ENCODE data around the gene HMGA1.
"Not testable (repeated sequence)": the region's sequence is repeated elsewhere in the genome, so short reads cannot be mapped to it uniquely, and the experiment has no call there.

Gene HMGA1

DNA sequence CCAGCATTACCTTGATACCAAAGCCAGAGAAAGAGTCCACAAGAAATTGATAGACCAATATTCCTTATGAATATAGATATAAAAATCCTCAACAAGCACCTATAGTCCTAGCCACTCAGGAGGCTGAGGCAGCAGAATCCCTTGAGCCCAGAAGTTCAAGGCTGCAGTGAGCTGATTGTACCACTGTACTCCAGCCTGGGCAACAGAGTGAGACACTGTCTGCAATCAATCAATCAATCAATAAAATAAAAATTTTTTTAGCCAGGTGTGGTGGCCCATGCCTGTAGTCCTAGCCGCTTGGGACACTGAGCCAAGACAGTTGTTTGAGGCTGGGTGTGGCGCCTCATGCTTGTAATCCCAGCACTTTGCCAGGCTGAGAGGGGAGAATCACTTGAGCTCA lies 31.1 kb downstream of the HMGA1 start:
- H3K4me3 ChIP-seq (ENCODE audit: low read length) = no peak overlapping the region
- no peak for DNase-seq (ENCODE audit: low read depth, low spot score)
- H3K27ac ChIP-seq (ENCODE audit: low read length) = no peak overlapping the region
- no CpG with 5 or more reads among the region's 2 CpGs for WGBS (ENCODE audit: insufficient coverage, insufficient read length)
- no peaks in the 10 kb centered on the region for H3K9me3 ChIP-seq (ENCODE audit: control insufficient read depth, insufficient read depth, low read length)
- H3K36me3 ChIP-seq (ENCODE audit: control insufficient read depth, insufficient read depth, low read length) = no peaks in the 10 kb centered on the region
- no peaks in the 10 kb centered on the region for H3K4me1 ChIP-seq (ENCODE audit: control insufficient read depth, insufficient read depth, low read length)
- no peaks in the 10 kb centered on the region for H3K27me3 ChIP-seq (ENCODE audit: control insufficient read depth, insufficient read depth, low read length)

DNA sequence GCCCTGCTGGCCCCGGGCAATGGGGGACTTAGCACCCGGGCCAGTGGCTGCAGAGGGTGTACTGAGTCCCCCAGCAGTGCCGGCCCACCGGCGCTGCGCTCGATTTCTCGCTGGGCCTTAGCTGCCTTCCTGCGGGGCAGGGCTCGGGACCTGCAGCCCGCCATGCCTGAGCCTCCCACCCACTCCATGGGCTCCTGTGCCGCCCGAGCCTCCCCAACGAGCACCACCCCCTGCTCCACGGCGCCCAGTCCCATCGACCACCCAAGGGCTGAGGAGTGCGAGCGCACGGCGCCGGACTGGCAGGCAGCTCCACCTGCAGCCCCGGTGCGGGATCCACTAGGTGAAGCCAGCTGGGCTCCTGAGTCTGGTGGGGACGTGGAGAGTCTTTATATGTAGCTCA lies 32.5 kb downstream of the HMGA1 start:
- not testable (repeated sequence) for H3K4me1 ChIP-seq (ENCODE audit: control insufficient read depth, insufficient read depth, low read length); H3K4me3 ChIP-seq (ENCODE audit: low read length); H3K9me3 ChIP-seq (ENCODE audit: control insufficient read depth, insufficient read depth, low read length); H3K27ac ChIP-seq (ENCODE audit: low read length); DNase-seq (ENCODE audit: low read depth, low spot score); H3K27me3 ChIP-seq (ENCODE audit: control insufficient read depth, insufficient read depth, low read length); H3K36me3 ChIP-seq (ENCODE audit: control insufficient read depth, insufficient read depth, low read length)
- WGBS (ENCODE audit: insufficient coverage, insufficient read length) = no CpG with 5 or more reads among the region's 25 CpGs

DNA sequence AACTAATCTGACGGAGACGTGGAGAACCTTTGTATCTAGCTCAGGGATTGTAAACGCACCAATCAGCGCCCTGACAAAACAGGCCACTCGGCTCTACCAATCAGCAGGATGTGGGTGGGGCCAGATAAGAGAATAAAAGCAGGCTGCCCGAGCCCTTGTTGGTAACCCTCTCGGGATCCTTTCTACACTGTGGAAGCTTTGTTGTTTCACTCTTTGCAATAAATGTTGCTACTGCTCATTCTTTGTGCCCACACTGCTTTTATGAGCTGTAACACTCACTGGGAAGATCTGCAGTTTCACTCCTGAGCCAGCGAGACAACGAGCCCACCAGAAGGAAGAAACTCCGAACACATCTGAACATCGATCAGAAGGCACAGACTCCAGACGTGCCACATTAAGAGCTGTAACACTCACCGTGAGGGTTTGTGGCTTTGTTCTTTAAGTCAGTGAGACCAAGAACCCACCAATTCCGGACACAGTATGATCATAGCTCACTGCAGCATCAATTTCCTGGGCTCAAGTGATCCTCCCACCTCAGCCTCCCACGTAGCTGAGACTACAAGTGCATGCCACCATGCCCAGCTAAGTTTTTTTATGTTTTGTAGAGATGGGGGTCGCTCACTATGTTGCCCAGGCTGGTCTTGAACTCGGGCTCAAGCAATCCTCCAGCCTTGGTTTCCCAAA lies 33.1 kb downstream of the HMGA1 start:
- not testable (repeated sequence) for DNase-seq (ENCODE audit: low read depth, low spot score); H3K9me3 ChIP-seq (ENCODE audit: control insufficient read depth, insufficient read depth, low read length); H3K36me3 ChIP-seq (ENCODE audit: control insufficient read depth, insufficient read depth, low read length); H3K27me3 ChIP-seq (ENCODE audit: control insufficient read depth, insufficient read depth, low read length); H3K4me1 ChIP-seq (ENCODE audit: control insufficient read depth, insufficient read depth, low read length); H3K4me3 ChIP-seq (ENCODE audit: low read length); H3K27ac ChIP-seq (ENCODE audit: low read length)
- no CpG with 5 or more reads among the region's 17 CpGs for WGBS (ENCODE audit: insufficient coverage, insufficient read length)

DNA sequence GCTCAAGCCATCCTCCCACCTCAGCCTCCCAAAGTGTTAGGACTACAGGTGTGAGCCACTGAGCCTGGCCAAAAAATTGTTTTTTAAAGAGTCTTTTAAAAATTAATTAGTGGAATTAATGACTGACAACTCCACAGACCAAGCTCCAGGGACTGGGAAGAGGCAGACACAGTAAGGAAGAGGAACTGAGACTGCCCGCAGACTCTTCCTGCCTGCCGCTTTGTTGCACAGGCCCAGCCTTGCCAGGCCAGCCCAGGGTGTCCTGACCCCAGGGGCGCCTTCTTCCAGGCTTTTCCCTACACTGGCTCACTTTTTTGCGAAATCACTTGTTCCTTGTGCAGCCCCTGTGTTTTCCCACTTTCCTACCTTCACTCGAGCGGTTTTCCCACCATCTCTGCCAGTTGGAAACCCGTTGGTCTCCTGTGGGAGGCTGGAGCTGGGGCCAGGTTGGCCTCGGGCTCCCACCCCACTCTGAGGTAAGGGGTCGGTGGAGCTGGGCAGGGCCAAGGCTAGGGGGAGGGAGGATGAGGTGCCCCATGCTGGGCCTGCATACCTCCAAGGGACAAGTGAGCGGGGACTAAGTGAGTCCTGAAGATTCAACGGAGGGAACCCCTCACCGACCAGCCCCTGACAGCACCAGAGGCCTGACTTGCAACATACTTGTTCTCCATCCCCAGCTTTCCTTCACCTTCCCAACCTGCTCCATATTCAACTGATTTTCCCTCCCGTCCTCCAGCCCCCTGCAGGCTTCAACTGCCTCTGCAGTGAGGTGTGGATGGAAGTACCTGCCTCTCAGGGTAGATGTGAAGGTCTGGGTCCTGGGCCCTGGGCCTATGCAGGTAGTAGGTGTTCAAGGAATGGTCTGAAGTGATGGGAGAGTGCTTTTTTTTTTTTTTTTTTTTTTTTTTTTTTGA lies 35.6 kb downstream of the HMGA1 start:
- no peak for DNase-seq (ENCODE audit: low read depth, low spot score)
- no peaks in the 10 kb centered on the region for H3K27me3 ChIP-seq (ENCODE audit: control insufficient read depth, insufficient read depth, low read length)
- no peak overlapping the region for H3K4me3 ChIP-seq (ENCODE audit: low read length)
- WGBS (ENCODE audit: insufficient coverage, insufficient read length) = no CpG with 5 or more reads among the region's 13 CpGs
- no peaks in the 10 kb centered on the region for H3K9me3 ChIP-seq (ENCODE audit: control insufficient read depth, insufficient read depth, low read length)
- no peaks in the 10 kb centered on the region for H3K4me1 ChIP-seq (ENCODE audit: control insufficient read depth, insufficient read depth, low read length)
- no peaks in the 10 kb centered on the region for H3K36me3 ChIP-seq (ENCODE audit: control insufficient read depth, insufficient read depth, low read length)
- H3K27ac ChIP-seq (ENCODE audit: low read length) = no peak overlapping the region

DNA sequence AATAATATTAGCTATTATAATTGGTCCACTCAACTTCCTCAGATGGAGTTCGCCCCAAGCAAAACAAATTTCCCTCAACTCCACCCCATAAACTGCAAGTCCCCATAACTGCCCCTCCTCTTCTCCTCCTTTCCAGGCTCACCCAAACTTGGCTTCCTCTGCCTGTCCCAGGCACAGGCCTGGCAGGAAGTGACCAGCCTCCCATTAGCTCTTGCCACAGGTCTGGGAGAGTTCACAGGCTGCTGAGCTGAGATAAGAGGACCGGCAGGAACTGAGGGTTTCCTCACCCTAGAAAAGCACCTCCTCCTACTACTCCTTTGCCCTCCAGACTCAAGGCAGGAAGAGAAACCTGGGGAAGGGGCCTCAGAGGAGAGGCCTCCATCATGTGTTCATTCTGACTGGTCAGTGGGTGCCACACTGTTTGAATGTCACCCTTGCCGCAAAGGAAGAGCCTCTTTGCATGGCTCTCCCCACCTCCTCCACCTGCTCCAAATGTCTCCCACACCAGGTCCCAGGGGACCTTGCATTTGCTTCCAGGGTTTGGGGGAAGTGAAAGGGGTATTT lies 36.7 kb downstream of the HMGA1 start:
- H3K9me3 ChIP-seq (ENCODE audit: control insufficient read depth, insufficient read depth, low read length) = no peaks in the 10 kb centered on the region
- H3K4me1 ChIP-seq (ENCODE audit: control insufficient read depth, insufficient read depth, low read length) = no peaks in the 10 kb centered on the region
- H3K27me3 ChIP-seq (ENCODE audit: control insufficient read depth, insufficient read depth, low read length) = no peaks in the 10 kb centered on the region
- DNase-seq (ENCODE audit: low read depth, low spot score) = no peak
- no CpG with 5 or more reads among the region's 3 CpGs for WGBS (ENCODE audit: insufficient coverage, insufficient read length)
- H3K27ac ChIP-seq (ENCODE audit: low read length) = no peak overlapping the region
- no peak overlapping the region for H3K4me3 ChIP-seq (ENCODE audit: low read length)
- H3K36me3 ChIP-seq (ENCODE audit: control insufficient read depth, insufficient read depth, low read length) = no peaks in the 10 kb centered on the region

DNA sequence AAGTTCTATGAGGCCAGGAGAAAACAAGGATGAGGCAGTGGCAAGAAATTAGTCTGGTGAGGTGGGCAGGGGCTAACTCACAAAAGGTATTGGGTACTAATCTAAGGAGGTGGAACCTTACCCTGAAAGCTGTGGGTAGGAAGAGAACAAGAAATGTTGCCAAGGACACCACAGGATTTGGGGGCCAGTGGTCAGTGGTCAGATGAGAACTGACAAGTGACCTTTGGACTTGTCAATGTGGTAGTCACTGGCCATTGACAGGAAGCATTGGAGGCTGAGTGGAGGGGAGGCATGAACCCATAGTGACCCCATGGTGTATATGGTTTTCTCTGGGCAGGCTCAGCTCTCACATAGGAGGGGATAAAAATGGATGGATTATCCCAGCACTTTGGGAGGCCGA lies 37.5 kb downstream of the HMGA1 start:
- WGBS (ENCODE audit: insufficient coverage, insufficient read length) = no CpG with 5 or more reads among the region's 1 CpG
- H3K4me1 ChIP-seq (ENCODE audit: control insufficient read depth, insufficient read depth, low read length) = no peaks in the 10 kb centered on the region
- no peak overlapping the region for H3K4me3 ChIP-seq (ENCODE audit: low read length)
- H3K9me3 ChIP-seq (ENCODE audit: control insufficient read depth, insufficient read depth, low read length) = no peaks in the 10 kb centered on the region
- H3K27ac ChIP-seq (ENCODE audit: low read length) = no peak overlapping the region
- H3K36me3 ChIP-seq (ENCODE audit: control insufficient read depth, insufficient read depth, low read length) = no peaks in the 10 kb centered on the region
- no peaks in the 10 kb centered on the region for H3K27me3 ChIP-seq (ENCODE audit: control insufficient read depth, insufficient read depth, low read length)
- DNase-seq (ENCODE audit: low read depth, low spot score) = no peak

DNA sequence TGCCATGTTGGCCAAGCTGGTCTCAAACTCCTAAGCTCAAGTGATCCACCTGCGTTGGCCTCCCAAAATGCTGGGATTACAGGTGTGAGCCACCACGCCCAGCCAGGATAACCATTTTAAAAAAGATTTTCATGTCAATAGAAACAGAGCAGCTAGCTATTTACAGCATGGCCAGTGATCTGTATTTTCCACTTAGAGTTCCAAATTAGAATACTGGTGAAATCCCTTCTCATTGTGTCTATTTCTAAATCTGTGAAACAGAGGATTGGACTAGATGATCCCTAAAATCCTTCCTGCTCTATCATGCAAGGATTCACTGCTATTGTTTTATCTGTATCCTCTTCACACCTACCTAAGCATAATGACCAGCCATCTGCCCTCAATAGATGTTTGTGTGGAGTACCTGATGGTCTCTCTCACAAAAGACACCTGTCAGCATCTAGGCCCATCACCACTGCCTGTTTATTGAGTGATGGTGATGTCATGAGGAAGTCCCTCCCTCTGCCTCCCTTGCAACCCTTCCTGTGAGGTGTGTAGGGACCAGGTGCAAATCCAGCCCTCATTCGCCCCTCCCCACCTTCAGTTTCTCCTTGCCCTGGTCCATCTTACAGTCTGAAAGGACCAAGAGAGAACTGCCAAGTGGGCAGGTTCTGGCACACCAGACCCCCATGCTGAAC lies 38.6 kb downstream of the HMGA1 start:
- no CpG with 5 or more reads among the region's 3 CpGs for WGBS (ENCODE audit: insufficient coverage, insufficient read length)
- DNase-seq (ENCODE audit: low read depth, low spot score) = no peak
- no peaks in the 10 kb centered on the region for H3K9me3 ChIP-seq (ENCODE audit: control insufficient read depth, insufficient read depth, low read length)
- no peaks in the 10 kb centered on the region for H3K27me3 ChIP-seq (ENCODE audit: control insufficient read depth, insufficient read depth, low read length)
- H3K27ac ChIP-seq (ENCODE audit: low read length) = no peak overlapping the region
- no peak overlapping the region for H3K4me3 ChIP-seq (ENCODE audit: low read length)
- H3K4me1 ChIP-seq (ENCODE audit: control insufficient read depth, insufficient read depth, low read length) = no peaks in the 10 kb centered on the region
- no peaks in the 10 kb centered on the region for H3K36me3 ChIP-seq (ENCODE audit: control insufficient read depth, insufficient read depth, low read length)

DNA sequence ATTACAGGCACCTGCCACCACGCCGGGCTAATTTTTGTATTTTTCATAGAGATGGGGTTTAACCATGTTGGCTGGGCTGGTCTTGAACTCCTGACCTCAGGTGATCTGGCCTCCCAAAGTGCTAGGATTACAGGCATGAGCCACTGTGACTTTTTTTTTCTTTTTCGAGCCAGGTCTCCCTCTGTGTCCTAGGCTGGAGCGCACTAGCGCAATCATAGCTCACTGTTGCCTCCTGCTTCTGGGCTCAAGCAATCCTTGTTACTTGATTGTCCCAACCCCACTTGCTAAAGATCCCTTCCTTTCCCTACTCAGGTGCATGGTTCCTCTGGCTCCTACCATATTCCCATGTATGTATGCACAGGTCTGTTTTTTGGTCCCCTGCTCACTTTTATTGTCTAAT lies 39.5 kb downstream of the HMGA1 start:
- no peaks in the 10 kb centered on the region for H3K36me3 ChIP-seq (ENCODE audit: control insufficient read depth, insufficient read depth, low read length)
- H3K4me3 ChIP-seq (ENCODE audit: low read length) = no peak overlapping the region
- no peaks in the 10 kb centered on the region for H3K4me1 ChIP-seq (ENCODE audit: control insufficient read depth, insufficient read depth, low read length)
- WGBS (ENCODE audit: insufficient coverage, insufficient read length) = no CpG with 5 or more reads among the region's 5 CpGs
- no peak overlapping the region for H3K27ac ChIP-seq (ENCODE audit: low read length)
- no peaks in the 10 kb centered on the region for H3K9me3 ChIP-seq (ENCODE audit: control insufficient read depth, insufficient read depth, low read length)
- no peaks in the 10 kb centered on the region for H3K27me3 ChIP-seq (ENCODE audit: control insufficient read depth, insufficient read depth, low read length)
- no peak for DNase-seq (ENCODE audit: low read depth, low spot score)

DNA sequence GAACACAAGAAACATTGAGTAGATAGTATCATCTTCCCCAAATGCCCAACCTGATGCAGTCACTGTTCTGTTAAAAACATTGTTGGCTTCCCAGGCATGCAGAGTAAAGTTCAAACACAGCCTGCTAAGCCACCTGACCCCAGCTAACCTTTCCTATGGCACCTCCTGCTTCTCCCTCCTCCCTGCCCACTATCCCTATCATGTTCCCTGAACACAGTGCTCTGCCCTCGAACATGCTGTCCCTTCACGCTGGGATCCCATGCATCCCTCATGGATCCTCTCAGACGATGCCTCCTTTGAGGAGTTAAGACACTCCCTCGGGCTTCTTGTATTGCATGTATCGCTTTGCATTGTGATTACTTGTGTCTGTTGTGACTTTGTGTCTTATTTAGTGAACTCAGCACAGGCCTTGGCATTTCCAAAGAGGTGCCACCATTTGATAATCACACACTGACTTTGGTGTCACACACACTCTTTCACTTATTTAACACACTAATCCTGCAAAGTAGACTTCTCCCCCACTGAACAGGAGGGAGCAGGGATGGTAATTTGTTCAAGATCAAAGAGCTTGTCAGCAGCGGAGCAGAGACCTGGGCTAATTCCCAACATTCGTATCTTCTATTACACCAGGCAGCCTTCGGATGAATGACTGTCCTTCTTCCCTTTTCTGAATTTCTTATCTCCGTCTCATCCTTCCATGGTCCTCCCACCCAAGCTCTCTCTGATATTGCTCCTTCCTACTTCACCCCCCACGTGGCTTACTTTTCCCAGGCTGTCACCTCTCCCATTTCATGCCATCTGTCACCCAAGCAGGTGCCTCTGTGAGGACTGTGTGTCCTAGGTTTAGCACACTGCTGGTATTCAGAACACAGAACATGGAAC lies 40.4 kb downstream of the HMGA1 start:
- Histone ChIP-seq H3K9me3 (ENCODE audit: control insufficient read depth, insufficient read depth, low read length) (no peaks in the 10 kb centered on the region), H3K4me1 (ENCODE audit: control insufficient read depth, insufficient read depth, low read length) (no peaks in the 10 kb centered on the region), H3K4me3 (ENCODE audit: low read length) (no peak overlapping the region), H3K36me3 (ENCODE audit: control insufficient read depth, insufficient read depth, low read length) (no peaks in the 10 kb centered on the region), H3K27ac (ENCODE audit: low read length) (no peak overlapping the region), H3K27me3 (ENCODE audit: control insufficient read depth, insufficient read depth, low read length) (no peaks in the 10 kb centered on the region)
- no CpG with 5 or more reads among the region's 10 CpGs for WGBS (ENCODE audit: insufficient coverage, insufficient read length)
- no peak for DNase-seq (ENCODE audit: low read depth, low spot score)

DNA sequence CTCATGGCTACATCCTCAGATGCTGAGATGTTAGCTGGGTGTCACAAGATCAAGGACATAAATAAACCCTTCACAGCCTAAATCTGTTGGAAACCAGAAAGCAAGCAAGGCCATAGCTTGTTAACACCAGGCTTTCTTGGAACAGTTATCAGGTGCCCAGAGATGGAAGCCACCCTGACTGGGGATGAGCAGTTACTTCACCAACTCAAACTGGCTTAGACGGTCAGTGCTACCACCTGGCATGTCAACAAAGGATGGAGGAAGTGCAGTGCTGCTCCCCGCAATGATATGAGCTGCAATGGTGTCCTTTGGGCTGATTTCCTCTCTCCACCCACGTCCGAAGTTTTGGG lies 41.1 kb downstream of the HMGA1 start:
- H3K27ac ChIP-seq (ENCODE audit: low read length) = no peak overlapping the region
- no CpG with 5 or more reads among the region's 4 CpGs for WGBS (ENCODE audit: insufficient coverage, insufficient read length)
- DNase-seq (ENCODE audit: low read depth, low spot score) = no peak
- no peaks in the 10 kb centered on the region for H3K9me3 ChIP-seq (ENCODE audit: control insufficient read depth, insufficient read depth, low read length)
- H3K4me3 ChIP-seq (ENCODE audit: low read length) = no peak overlapping the region
- no peaks in the 10 kb centered on the region for H3K36me3 ChIP-seq (ENCODE audit: control insufficient read depth, insufficient read depth, low read length)
- no peaks in the 10 kb centered on the region for H3K4me1 ChIP-seq (ENCODE audit: control insufficient read depth, insufficient read depth, low read length)
- no peaks in the 10 kb centered on the region for H3K27me3 ChIP-seq (ENCODE audit: control insufficient read depth, insufficient read depth, low read length)

Data from iPS DF 6.9 (cell line).